GM21515 (cell line): ENCODE data around the gene HOXB9.

Source experiments
- ATAC-seq: cut with Tn5 transposase; IDR thresholded peaks from one replicate; pipeline ENCODE4 v1.9.1; 2021; ENCODE audit not compliant: unreplicated experiment

HOXB9 gene

DNA sequence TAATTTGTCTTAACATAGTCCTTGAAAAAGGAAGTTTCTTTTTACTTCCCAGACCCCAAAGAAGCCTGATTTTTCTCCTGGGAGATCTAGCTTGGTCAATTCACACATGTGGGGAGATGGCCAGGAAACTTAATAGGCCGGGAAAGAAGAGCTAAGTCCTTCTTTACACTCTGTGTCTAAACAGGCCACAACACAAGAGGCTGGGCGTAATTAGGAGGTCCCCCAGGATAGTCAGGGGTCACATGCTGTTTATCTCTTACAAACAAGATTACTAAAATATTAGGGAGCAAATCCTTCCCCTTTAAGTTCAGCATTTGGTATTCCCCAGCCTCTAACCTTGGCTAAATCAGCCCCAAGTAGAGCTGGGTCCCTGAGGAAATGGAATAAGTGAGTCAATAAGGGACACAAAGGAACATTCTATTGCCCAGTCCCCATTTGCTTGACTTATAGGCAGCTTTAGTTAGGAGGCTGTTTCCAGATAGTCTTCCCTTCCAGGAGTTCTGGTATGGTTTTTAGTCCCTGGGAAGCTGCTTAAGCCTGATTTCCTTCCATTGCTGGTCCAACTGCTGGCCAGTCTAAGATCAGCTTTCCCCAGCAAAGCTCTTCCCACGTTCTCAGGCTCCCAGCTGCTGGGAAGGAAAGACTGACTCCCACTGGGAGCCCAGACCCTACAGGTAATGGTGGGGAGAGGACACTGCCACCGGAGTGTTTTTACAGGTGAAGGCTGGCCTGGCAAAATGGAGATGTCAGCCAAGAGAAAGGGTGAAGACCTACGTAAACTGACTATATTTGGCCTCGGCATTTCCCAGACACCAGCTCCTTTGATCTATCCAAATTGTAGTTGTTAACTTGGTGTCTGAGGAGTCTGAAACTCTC, 14.1 kb upstream of the HOXB9 start:
- ATAC-seq, result no peak

DNA sequence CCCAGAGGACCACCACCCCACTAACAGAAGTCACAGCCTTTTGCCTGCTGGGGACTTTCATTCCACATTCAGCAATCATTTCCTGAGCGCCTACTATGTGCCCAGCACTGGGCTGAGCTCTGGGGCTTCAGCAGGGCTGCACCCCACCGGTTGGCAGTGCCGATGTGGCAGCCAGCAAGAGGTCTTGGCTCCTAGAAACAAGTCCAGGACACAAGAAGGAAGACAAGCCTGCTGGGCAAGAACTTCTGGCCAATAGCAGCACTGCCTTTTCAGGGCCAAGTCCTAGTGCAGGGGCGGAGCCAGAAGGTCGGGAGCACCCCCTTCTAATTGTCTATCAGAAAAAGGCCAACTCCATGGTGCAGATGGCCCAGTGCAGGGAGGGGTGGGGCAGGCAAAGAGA, 13.0 kb upstream of the HOXB9 start:
- ATAC-seq, result no peak

GRCh38 chr17:48637323-48638260, 11.4 kb upstream of the HOXB9 start:
- ATAC-seq, result no peak

GRCh38 chr17:48636177-48637018, 10.2 kb upstream of the HOXB9 start:
- ATAC-seq, result no peak

GRCh38 chr17:48634493-48635208, 8.5 kb upstream of the HOXB9 start:
- ATAC-seq, result no peak

DNA sequence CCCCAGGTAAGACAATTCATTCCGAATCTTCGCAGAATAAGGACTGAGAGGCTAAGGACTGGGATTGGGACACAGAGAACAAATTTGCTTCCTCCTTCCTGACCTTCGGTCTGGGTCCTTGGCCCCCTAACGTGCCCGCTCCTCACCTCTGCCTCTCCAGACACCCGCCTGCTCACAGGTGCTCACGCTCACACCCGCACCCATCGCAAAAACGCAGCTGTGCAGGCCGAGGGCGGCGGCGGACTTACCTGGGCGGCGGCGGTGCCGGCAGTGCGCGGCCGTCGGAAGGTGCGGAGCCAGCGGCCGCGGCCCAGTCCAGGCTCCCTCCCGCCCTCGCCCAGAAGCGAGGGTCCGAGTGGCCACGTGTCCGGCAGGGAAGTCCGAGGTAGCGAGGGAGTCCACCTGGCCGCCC, 7.1 kb upstream of the HOXB9 start:
- no peak for ATAC-seq

DNA sequence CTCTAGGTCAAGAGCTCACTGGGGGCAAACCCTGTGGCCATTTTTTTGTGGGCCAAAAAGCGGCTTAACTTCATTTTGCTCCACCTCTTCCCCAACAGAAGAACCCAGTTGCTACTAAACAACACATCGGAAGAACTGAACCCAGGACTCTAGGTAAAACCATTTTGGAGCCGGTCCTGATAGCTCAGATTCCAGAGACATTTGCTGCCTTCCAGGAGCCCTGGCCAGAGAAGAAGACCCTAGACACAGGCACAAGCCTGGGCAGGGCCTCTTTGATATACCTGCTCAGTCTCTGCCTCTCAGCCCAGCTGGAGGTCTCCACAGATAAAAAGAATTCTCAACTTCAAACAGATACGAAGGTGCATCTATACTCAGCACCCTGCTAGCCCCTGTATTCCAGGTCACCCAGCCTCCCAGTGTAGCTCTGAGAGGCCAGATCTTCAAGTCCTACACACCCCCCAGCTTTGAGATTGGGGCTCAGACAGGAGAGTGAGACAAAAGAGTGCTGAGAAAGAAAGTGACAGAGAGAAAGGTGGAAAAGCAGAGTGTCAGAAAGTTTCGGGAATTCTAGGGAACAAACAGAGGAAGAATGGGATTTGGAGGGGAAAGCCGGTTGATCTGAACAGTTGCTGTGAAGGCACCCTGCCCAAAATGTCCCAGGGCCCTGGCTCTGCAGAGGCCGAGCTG, 6.6 kb upstream of the HOXB9 start:
- ATAC-seq, result no peak

DNA sequence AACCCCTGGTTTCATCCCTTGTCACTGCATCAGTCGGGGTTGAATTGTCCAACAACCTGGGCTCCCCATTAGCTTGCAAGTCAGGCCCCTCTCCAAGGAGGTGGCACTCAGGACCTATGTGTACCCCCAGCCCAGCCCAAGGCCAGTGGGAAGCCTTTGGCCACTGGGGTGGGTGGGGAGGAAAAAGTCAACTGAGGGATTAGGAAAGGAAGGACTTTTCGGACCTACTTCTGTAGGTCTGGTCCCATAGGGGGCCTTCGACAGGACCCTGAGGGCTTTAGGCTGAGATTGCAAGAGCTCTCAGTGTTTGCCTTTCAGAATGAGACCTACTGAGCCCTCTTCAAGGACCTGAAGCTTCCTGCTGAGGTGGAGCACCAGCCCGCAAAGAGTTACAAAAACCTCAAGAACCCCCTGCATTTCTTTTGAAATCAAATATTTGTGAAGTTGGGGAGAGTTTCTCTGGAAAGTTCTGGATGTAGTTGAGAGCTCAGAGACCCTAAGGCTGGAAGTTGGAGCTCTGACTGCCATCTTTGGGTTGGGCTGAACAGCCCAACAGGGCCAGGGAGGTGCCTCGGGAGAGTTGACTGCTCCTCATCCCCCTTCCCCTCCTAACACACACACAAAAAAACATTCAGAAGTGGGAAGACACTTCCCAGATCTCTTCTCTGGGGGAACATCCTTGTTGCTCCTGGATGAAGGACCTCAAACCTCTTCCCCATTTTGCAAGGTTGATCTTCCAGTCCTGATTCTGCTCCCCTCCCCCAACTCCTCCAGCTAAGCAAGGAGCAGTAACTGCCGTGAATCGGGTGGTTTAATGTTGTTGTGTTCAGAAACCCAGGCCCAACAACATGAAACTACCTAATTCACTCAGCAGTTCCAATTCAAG, 5.8 kb upstream of the HOXB9 start:
- ATAC-seq, result no peak

GRCh38 chr17:48630925-48631692, 5.0 kb upstream of the HOXB9 start:
- ATAC-seq, result no peak

DNA sequence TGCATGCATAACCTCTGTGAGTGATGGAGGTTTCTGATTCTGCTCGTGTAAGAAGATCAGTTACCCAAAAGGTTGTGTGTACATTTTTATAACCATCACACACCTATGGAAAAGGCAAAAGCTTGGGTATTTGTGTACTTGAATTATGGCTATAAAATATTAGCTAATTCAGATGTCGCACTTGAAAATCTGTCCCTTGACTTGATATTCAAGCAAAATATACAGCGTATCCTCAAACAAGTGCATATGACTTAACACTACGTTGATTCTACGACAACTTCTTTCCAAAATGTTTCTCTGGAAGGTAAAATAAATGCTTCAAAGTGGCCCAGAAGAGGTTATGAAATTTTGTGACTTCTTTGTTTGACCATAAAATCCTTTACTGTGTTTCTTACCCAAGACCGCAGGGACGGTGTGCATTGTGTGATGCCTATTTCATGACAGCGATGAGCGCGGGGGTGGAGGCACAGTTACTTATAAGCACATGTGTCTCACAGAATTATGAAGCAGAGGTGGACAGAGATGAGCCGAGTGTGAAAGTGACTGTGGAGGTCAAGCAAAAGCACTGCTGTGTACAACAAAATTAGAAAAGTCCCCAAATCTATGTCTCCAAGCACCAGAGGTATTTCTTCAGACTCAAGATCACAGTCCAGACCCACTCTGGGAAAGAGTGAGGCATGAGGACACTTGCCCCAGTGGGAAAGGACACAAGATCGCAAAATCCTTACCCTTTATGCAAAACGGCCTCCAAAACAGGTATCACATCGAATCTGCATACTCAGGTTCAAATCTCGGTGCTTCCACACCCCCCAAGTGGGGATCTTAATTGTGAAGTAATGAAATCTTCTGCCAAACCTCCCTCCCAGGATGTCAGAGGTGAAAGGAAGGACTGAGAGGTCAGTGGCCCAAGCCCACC, 4.1 kb upstream of the HOXB9 start:
- no peak for ATAC-seq

GRCh38 chr17:48629411-48629759, 3.2 kb upstream of the HOXB9 start:
- no peak for ATAC-seq

GRCh38 chr17:48628649-48629410, 2.7 kb upstream of the HOXB9 start:
- ATAC-seq, result no peak

DNA sequence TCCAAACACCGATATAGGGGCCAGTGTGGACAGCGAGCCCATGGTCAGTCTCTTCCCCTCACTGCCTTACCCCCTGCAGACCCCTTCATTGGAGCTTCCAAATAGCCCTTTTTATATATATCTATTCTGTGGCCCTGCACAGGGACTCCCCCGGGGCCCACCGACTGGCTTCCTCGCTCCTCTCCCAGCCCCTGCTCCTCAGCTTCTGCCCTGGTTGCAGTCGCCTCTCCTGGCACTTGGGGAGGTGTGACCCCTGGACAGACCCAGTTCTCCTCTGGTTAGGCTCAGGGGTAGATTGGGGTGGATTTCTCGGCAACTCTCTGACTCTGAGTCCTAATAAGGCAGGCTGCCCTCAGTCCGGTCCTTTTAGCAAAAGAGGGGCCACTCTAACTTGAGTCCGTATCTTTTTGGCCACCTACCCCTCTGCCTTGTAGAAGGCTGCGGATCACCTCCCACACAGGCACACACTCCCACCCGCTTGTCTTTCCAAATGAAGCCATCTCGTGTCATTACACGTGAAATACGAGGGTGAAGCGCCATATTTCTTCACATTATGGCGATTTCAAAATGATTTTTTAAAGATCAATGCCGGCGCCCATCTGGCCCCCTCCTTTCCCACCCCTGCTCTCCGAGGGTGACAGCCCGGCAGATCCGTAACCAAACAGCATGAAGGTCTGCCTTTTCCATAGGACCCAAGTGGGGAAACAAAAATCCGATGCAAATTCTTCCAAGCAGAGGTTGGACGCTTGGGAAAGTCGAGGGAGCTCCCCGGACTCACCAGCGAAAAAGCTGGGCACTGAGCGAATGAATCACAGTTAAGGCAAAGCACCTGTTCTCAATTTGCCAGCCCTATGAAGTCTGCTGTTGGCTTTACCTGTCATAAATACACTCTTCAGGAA, 1.7 kb upstream of the HOXB9 start:
- ATAC-seq, result no peak

DNA sequence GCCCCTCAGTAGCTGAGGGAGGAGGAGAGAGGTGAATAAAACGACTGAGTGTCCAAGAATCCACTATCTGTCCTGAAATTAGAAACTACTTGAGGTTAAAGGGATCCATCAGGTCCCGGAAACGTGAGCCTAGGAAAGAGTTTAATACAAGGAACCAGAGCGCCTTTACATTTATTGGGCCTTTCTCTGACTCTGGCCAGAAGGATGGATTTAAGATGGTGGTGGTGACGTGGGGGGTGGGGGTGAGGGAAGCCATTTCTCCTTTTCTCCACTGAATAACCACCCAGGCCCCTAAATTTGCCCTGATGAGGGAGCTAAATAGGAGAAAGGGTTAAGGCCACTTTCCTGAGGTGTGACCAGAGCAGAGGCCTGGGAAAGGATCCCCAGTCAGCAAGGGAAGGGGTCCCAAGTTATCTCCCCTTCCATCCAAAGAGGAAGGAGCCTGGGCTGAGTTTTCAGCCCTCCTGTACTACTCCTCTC, 1.0 kb upstream of the HOXB9 start:
- ATAC-seq, result no peak
